HCT116 (cell line): ENCODE results near the gene FHIT. TPM values are rescaled to one million over a fixed set of nuclear protein-coding genes. Genes with fewer than 3 reads are reported as not detected.

Experiments
- ATAC-seq: fragments of 200-7000 bp; cut with Tn5 transposase; 2 replicates; pipeline ENCODE4 v1.9.1; 2020; ENCODE audit warnings: mild to moderate bottlenecking, moderate library complexity
- BruUV-seq: library from RNA; stranded (reverse); fragments of 400-500 nt; replicated peaks from 2 replicates; lab custom pipeline; 2021; lab: Mats Ljungman, UMichigan
- CTCF ChIA-PET: fragments of 300-600 bp; sonication (Branson Sonifier 250); formaldehyde crosslinking; loops from one replicate; lab custom pipeline; 2021; ENCODE audit warnings: antibody characterized with exemption; lab: Charles Lee
- POLR2A ChIA-PET: fragments of 300-600, 350-600 bp; sonication (Branson Sonifier 250); formaldehyde crosslinking; loops from one replicate; lab custom pipeline; 2021; ENCODE audit warnings: antibody characterized with exemption; lab: Charles Lee
- RAD21 ChIA-PET, 2 experiments: fragments of 300-600 bp; sonication (Branson Sonifier 250); formaldehyde crosslinking; loops; one replicate each; lab custom pipeline; 2023; ENCODE audit warnings: low total read pairs in 2 of 2; ENCODE audit not compliant: uncharacterized antibody in 2 of 2, unreplicated experiment in 2 of 2, low non-redundant PET in 1 of 2; lab: Charles Lee
- DNase-seq: peaks from one replicate; pipeline ENCODE4 v3.0.0-alpha.2; 2010; ENCODE audit warnings: low read depth, low spot score
- H2AFZ ChIP-seq: fragments of 200-600 bp; shearing (Covaris generic), sonication (generic); 2 replicates; pipeline ENCODE4 v1.6.1; 2017; ENCODE audit warnings: low read depth, mixed run types, mixed read lengths, antibody characterized with exemption, low read length; ENCODE audit not compliant: poor library complexity, severe bottlenecking
- H3K27ac ChIP-seq: 2 replicates; pipeline ENCODE4 v1.5.1; 2012; ENCODE audit warnings: low read depth, low read length
- H3K27me3 ChIP-seq: fragments of 200-600 bp; sonication (generic); 2 replicates; pipeline ENCODE4 v1.6.1; 2016; ENCODE audit warnings: mixed run types, low read length, mixed read lengths; ENCODE audit not compliant: insufficient read depth
- H3K36me3 ChIP-seq, 2 experiments: fragments of 200-500 bp in 1 of 2; fragments of 200-600 bp in 1 of 2; sonication (Bioruptor generic) in 1 of 2; sonication (generic) in 1 of 2; 2 replicates each; pipeline versions ENCODE4 v1.5.1 to v1.6.1; 2014 to 2016; ENCODE audit warnings: low read length in 2 of 2, inconsistent platforms in 1 of 2, mixed read lengths in 1 of 2, mixed run types in 1 of 2; ENCODE audit not compliant: insufficient read depth in 2 of 2, control insufficient read depth in 1 of 2
- H3K4me1 ChIP-seq, 2 experiments: fragments of 200-600 bp in 1 of 2; sonication (generic) in 1 of 2; 2 replicates each; pipeline versions ENCODE4 v1.5.1 to v1.6.1; 2012 to 2017; ENCODE audit warnings: low read length in 2 of 2, inconsistent platforms in 1 of 2, mild to moderate bottlenecking in 1 of 2, mixed read lengths in 1 of 2, mixed run types in 1 of 2, moderate library complexity in 1 of 2; ENCODE audit not compliant: insufficient read depth in 2 of 2, control insufficient read depth in 1 of 2
- H3K4me2 ChIP-seq: fragments of 200-600 bp; sonication (generic); 2 replicates; pipeline ENCODE4 v1.6.1; 2017; ENCODE audit warnings: mixed run types, low read length, mixed read lengths
- H3K4me3 ChIP-seq, 2 experiments: fragments of 200-600 bp in 1 of 2; sonication (generic) in 1 of 2; replicated peaks in 1 of 2; 2 replicates each; pipeline ENCODE4 v1.5.1; 2011 to 2016; ENCODE audit warnings: low read length in 2 of 2, control low read depth in 1 of 2, low read depth in 1 of 2, mild to moderate bottlenecking in 1 of 2, mixed read lengths in 1 of 2, mixed run types in 1 of 2
- H3K79me2 ChIP-seq: fragments of 200-600 bp; sonication (generic); 2 replicates; pipeline ENCODE4 v1.6.1; 2017; ENCODE audit warnings: mild to moderate bottlenecking, mixed run types, low read length, moderate library complexity, mixed read lengths; ENCODE audit not compliant: insufficient read depth
- H3K9ac ChIP-seq: fragments of 200-600 bp; sonication (generic); 2 replicates; pipeline ENCODE4 v1.6.1; 2016; ENCODE audit warnings: low read length, mixed read lengths
- H3K9me2 ChIP-seq: fragments of 200-600 bp; sonication (generic), shearing (Covaris generic); 2 replicates; pipeline ENCODE4 v1.6.1; 2017; ENCODE audit warnings: mixed run types, mild to moderate bottlenecking, moderate library complexity; ENCODE audit not compliant: insufficient read depth
- H3K9me3 ChIP-seq, 2 experiments: fragments of 200-500 bp in 1 of 2; fragments of 200-600 bp in 1 of 2; sonication (Bioruptor generic) in 1 of 2; sonication (generic) in 1 of 2; 2 replicates each; pipeline ENCODE4 v1.6.1; 2014 to 2017; ENCODE audit warnings: low read length in 2 of 2, mixed read lengths in 2 of 2, inconsistent platforms in 1 of 2, low read depth in 1 of 2, mild to moderate bottlenecking in 1 of 2, mixed run types in 1 of 2, moderate library complexity in 1 of 2; ENCODE audit not compliant: control insufficient read depth in 1 of 2, insufficient read depth in 1 of 2
- H4K20me1 ChIP-seq: fragments of 200-600 bp; sonication (generic), shearing (Covaris generic); 2 replicates; pipeline ENCODE4 v1.6.1; 2017; ENCODE audit warnings: mixed run types, mild to moderate bottlenecking, moderate library complexity; ENCODE audit not compliant: insufficient read depth
- ATF3 ChIP-seq: IDR thresholded peaks from 2 replicates; pipeline ENCODE4 v1.6.1; 2012
- CBX3 ChIP-seq: IDR thresholded peaks from 2 replicates; pipeline ENCODE4 v1.6.1; 2012; ENCODE audit warnings: low read depth
- CTCF ChIP-seq, 3 experiments: fragments of 200-600 bp in 1 of 3; sonication (generic) in 1 of 3; IDR thresholded peaks in 2 of 3; conservative IDR thresholded peaks in 1 of 3; 2 replicates each; pipeline ENCODE4 v1.5.1; 2012 to 2017; ENCODE audit warnings: low read depth in 2 of 3, low read length in 2 of 3, antibody characterized with exemption in 1 of 3, borderline replicate concordance in 1 of 3, control low read depth in 1 of 3, mild to moderate bottlenecking in 1 of 3, mixed read lengths in 1 of 3, mixed run types in 1 of 3, moderate library complexity in 1 of 3; ENCODE audit not compliant: insufficient read depth in 1 of 3
- EGR1 ChIP-seq: IDR thresholded peaks from 2 replicates; pipeline ENCODE4 v1.6.1; 2012; ENCODE audit warnings: low read depth
- ELF1 ChIP-seq: IDR thresholded peaks from 2 replicates; pipeline ENCODE4 v1.6.1; 2012; ENCODE audit warnings: low read depth, borderline replicate concordance
- EZH2 ChIP-seq: fragments of 200-600 bp; sonication (generic); IDR thresholded peaks from 2 replicates; pipeline ENCODE4 v1.6.1; 2017; ENCODE audit warnings: antibody characterized with exemption, mixed run types
- EZH2phosphoT487 ChIP-seq: fragments of 200-600 bp; IDR thresholded peaks from 2 replicates; pipeline ENCODE4 v1.6.1; 2018; ENCODE audit warnings: antibody characterized with exemption, borderline replicate concordance
- FOSL1 ChIP-seq: IDR thresholded peaks from 2 replicates; pipeline ENCODE4 v1.6.1; 2012; ENCODE audit warnings: low read depth
- JUND ChIP-seq: IDR thresholded peaks from 2 replicates; pipeline ENCODE4 v1.6.1; 2012
- MAX ChIP-seq: IDR thresholded peaks from 2 replicates; pipeline ENCODE4 v1.6.1; 2012
- POLR2A ChIP-seq: IDR thresholded peaks from 2 replicates; pipeline ENCODE4 v1.7.0; 2011; ENCODE audit warnings: borderline replicate concordance; ENCODE audit not compliant: insufficient read depth, insufficient read length; ENCODE audit errors: extremely low read depth
- RAD21 ChIP-seq: IDR thresholded peaks from 2 replicates; pipeline ENCODE4 v1.6.1; 2012; ENCODE audit warnings: low read depth, mild to moderate bottlenecking
- REST ChIP-seq: IDR thresholded peaks from 2 replicates; pipeline ENCODE4 v1.6.1; 2012; ENCODE audit warnings: low read depth
- SIN3A ChIP-seq: IDR thresholded peaks from 2 replicates; pipeline ENCODE4 v1.6.1; 2012; ENCODE audit warnings: low read depth
- SP1 ChIP-seq: IDR thresholded peaks from 2 replicates; pipeline ENCODE4 v1.6.1; 2012; ENCODE audit warnings: low read depth
- SRF ChIP-seq: IDR thresholded peaks from 2 replicates; pipeline ENCODE4 v1.6.1; 2012; ENCODE audit warnings: low read depth
- YY1 ChIP-seq: IDR thresholded peaks from 2 replicates; pipeline ENCODE4 v1.6.1; 2011; ENCODE audit warnings: low read length, low read depth, moderate library complexity, mild to moderate bottlenecking; ENCODE audit not compliant: insufficient replicate concordance; ENCODE audit errors: extremely low read depth
- ZBTB33 ChIP-seq: IDR thresholded peaks from 2 replicates; pipeline ENCODE4 v1.6.1; 2011; ENCODE audit warnings: mild to moderate bottlenecking, low read length, moderate library complexity; ENCODE audit not compliant: insufficient replicate concordance; ENCODE audit errors: extremely low read depth
- ZFX ChIP-seq: fragments of 450-650 bp; IDR thresholded peaks from 2 replicates; pipeline ENCODE4 v1.6.1; 2017
- ZNF274 ChIP-seq: fragments of 200-500 bp; sonication (Bioruptor generic); IDR thresholded peaks from 2 replicates; pipeline ENCODE4 v1.6.1; 2014; ENCODE audit warnings: mild to moderate bottlenecking, low read depth, low read length, inconsistent platforms
- intact Hi-C: fragments of 100-400 bp; cut with micrococcal nuclease; formaldehyde crosslinking; loops from 2 replicates; pipeline ENCODE4 v1.10.0; 2022
- total RNA-seq: library from RNA; stranded (reverse); gene quantifications from one replicate; pipeline ENCODE4 v1.2.1, GENCODE V29; 2021; ENCODE audit not compliant: unreplicated experiment

FHIT gene
- total RNA-seq, 1 experiment from 2014 or later, result 20.1 TPM

GRCh38 chr3:59821274-59821673, 1430.0 kb downstream of the FHIT start:
- Histone ChIP-seq H3K4me3 (no peak overlapping the region), H3K27ac (no peak overlapping the region), H3K27me3 (no peaks in the 10 kb centered on the region), H3K4me1 (peaks cover 31 to 51% of the 10 kb centered on the region in 2 experiments), H3K9ac (no peak overlapping the region), H3K9me2 (no peaks in the 10 kb centered on the region), H3K36me3 (no peaks in the 10 kb centered on the region), H2AFZ (no peak overlapping the region), H3K9me3 (no peaks in the 10 kb centered on the region), H3K4me2 (no peak overlapping the region), H4K20me1 (no peaks in the 10 kb centered on the region), H3K79me2 (no peaks in the 10 kb centered on the region)
- TF ChIP-seq MAX (no peak), ZBTB33 (no peak), EZH2phosphoT487 (no peak), EGR1 (no peak), CTCF (IDR thresholded peaks at IDR 0.05 in 2 of 3, conservative IDR thresholded peaks at IDR 0.05 in 1 of 3; ENCODE audit: borderline replicate concordance in 1 of 3, insufficient read depth in 1 of 3, low read depth in 2 of 3, low read length in 2 of 3) (no peak), CBX3 (no peak), SIN3A (no peak), RAD21 (no peak), ELF1 (no peak), POLR2A (no peak), ZNF274 (no peak), SRF (no peak), SP1 (no peak), ATF3 (no peak), YY1 (no peak), EZH2 (no peak), JUND (no peak), FOSL1 (no peak), REST (no peak), ZFX (no peak)
- RAD21 ChIA-PET, result no interaction called here
- no peak for DNase-seq
- intact Hi-C loops, result no loop called here
- CTCF ChIA-PET, result no interaction called here
- POLR2A ChIA-PET, result no interaction called here
- ATAC-seq, result no peak
- BruUV-seq, result no TSS peak
